GM11168 (cell line): ENCODE measurements around the gene MAMDC4.
"Not testable (repeated sequence)": the region's sequence is repeated elsewhere in the genome, so short reads cannot be mapped to it uniquely, and the experiment has no call there.

Experiments used
- in situ Hi-C: fragments of 300-500 bp; cut with MboI; formaldehyde crosslinking; loops from one replicate; pipeline ENCODE4 v1.12.0; 2022; ENCODE audit warnings: low sequenced_read_pairs; ENCODE audit not compliant: unreplicated experiment

Gene MAMDC4

GRCh38 chr9:136851941-136852663, at the start of gene MAMDC4:
TSS of gene MAMDC4 (plus strand) at chr9:136852346. CDS start at chr9:136852417, 71 bp downstream.
- in situ Hi-C loops = no loop called here

GRCh38 chr9:136803009-136803550, 49.1 kb upstream of the MAMDC4 start:
- in situ Hi-C loops = not testable (repeated sequence)

- in situ Hi-C loops = no loop called here
Observed at GRCh38 chr9:136803551-136804508, 48.3 kb upstream of the MAMDC4 start.

- in situ Hi-C loops = no loop called here
Observed at GRCh38 chr9:136804509-136805206, 47.5 kb upstream of the MAMDC4 start.

- in situ Hi-C loops = no loop called here
Observed at GRCh38 chr9:136805207-136805740, 46.9 kb upstream of the MAMDC4 start.

- in situ Hi-C loops = no loop called here
Observed at GRCh38 chr9:136806067-136806466, 46.1 kb upstream of the MAMDC4 start.

GRCh38 chr9:136806631-136807201, 45.4 kb upstream of the MAMDC4 start:
- in situ Hi-C loops = no loop called here

GRCh38 chr9:136807281-136808074, 44.7 kb upstream of the MAMDC4 start, which contains the start of gene RABL6:
TSS of gene RABL6 (plus strand) at chr9:136807948. CDS start at chr9:136808197, 249 bp downstream.
- in situ Hi-C loops = no loop called here

- in situ Hi-C loops = no loop called here
Observed at GRCh38 chr9:136808075-136808805, 43.9 kb upstream of the MAMDC4 start.

- in situ Hi-C loops = no loop called here
Observed at GRCh38 chr9:136808806-136809158, 43.4 kb upstream of the MAMDC4 start.

GRCh38 chr9:136814725-136815421, 37.3 kb upstream of the MAMDC4 start:
- in situ Hi-C loops = no loop called here

GRCh38 chr9:136815422-136815782, 36.7 kb upstream of the MAMDC4 start:
- in situ Hi-C loops = no loop called here

- in situ Hi-C loops = no loop called here
Observed at GRCh38 chr9:136820971-136821825, 30.9 kb upstream of the MAMDC4 start.

- in situ Hi-C loops = no loop called here
Observed at GRCh38 chr9:136821826-136822544, 30.2 kb upstream of the MAMDC4 start.

- in situ Hi-C loops = no loop called here
Observed at GRCh38 chr9:136823136-136824046, 28.8 kb upstream of the MAMDC4 start.
